Spleen (tissue), 7 donors: Measurements from ENCODE around the gene N4BP2L1.

ENCODE experiments used
- CTCF ChIP-seq, 11 experiments: fragments of 200-600 bp in 7 of 11; fragments of 450-650 bp in 4 of 11; sonication (generic) in 4 of 11; IDR thresholded peaks in 8 of 11; conservative IDR thresholded peaks in 3 of 11; 1 replicate in 7 of 11; 2 replicates in 4 of 11; pipeline versions ENCODE4 v1.4.0 to v1.8.0; 2016 to 2021; ENCODE audit warnings: antibody characterized with exemption in 11 of 11, inconsistent platforms in 4 of 11, mild to moderate bottlenecking in 1 of 11
- POLR2AphosphoS5 ChIP-seq, 3 donors: sonication (generic); formaldehyde crosslinking; IDR thresholded peaks; one replicate each; pipeline ENCODE4 v1.5.1; 2017; ENCODE audit warnings: antibody characterized with exemption in 3 of 3
- donor health status: DM: no; HTN: no; CAD: no; lungs with moderate emphysema.
- donor health status: DM: no; HTN: no; CAD: no.
- donor health status: DM: no; HTN: no; CAD: no.

- no peak for TF ChIP-seq CTCF (IDR thresholded peaks at IDR 0.05 in 8 of 11, conservative IDR thresholded peaks at IDR 0.05 in 3 of 11)
- no peak for TF ChIP-seq POLR2AphosphoS5 (IDR thresholded peaks at IDR 0.05)
These were observed 14.6 kb downstream of the N4BP2L1 start for GRCh38 chr13:32413284-32413683.
